Neural progenitor cell (in vitro differentiated cells): ENCODE results near the gene VPS13D.

Experiments
- EZH2phosphoT487 ChIP-seq: fragments of 200-600 bp; sonication (generic); IDR thresholded peaks from 2 replicates; pipeline ENCODE4 v1.6.1; 2017; ENCODE audit warnings: antibody characterized with exemption
- TF ChIP-seq, protein P1 (sequence below): fragments of 200-600 bp; sonication (generic); IDR thresholded peaks from 2 replicates; pipeline ENCODE4 v1.5.1; 2017; ENCODE audit warnings: antibody characterized with exemption, mild to moderate bottlenecking

DNA sequence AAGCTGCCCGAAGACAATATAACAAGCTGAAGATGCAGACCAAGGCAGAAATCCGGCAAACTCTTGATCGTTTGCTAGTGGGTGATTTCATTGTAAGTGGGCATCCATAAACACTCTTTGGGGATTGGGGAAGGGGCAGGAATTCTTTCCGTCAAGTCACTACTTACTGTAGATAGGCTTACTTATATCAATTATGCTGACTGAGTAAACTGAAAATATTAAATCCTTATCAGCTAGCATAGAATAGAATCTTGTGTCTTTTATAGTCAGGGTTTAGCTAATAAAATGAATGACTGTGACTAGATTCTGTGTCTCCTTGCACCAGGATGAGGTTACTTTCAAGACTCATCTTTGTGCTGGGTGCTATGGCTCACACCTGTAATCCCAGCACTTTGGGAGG, 41.2 kb downstream of the VPS13D start:
- TF ChIP-seq, protein P1, sequence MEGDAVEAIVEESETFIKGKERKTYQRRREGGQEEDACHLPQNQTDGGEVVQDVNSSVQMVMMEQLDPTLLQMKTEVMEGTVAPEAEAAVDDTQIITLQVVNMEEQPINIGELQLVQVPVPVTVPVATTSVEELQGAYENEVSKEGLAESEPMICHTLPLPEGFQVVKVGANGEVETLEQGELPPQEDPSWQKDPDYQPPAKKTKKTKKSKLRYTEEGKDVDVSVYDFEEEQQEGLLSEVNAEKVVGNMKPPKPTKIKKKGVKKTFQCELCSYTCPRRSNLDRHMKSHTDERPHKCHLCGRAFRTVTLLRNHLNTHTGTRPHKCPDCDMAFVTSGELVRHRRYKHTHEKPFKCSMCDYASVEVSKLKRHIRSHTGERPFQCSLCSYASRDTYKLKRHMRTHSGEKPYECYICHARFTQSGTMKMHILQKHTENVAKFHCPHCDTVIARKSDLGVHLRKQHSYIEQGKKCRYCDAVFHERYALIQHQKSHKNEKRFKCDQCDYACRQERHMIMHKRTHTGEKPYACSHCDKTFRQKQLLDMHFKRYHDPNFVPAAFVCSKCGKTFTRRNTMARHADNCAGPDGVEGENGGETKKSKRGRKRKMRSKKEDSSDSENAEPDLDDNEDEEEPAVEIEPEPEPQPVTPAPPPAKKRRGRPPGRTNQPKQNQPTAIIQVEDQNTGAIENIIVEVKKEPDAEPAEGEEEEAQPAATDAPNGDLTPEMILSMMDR: no peak
- no peak for TF ChIP-seq EZH2phosphoT487
